T1000 (cell line): ENCODE data around the gene UXS1.
A peak's percentile ranks its signal among the peaks of the same experiment; 100 is the strongest.
"Not testable (repeated sequence)": the region's sequence is repeated elsewhere in the genome, so short reads cannot be mapped to it uniquely, and the experiment has no call there.

ENCODE experiments used
- DNase-seq: peaks from one replicate; lab custom pipeline; 2025; ENCODE audit warnings: mixed read lengths; lab: John Stamatoyannopoulos, UW

Gene UXS1

DNA sequence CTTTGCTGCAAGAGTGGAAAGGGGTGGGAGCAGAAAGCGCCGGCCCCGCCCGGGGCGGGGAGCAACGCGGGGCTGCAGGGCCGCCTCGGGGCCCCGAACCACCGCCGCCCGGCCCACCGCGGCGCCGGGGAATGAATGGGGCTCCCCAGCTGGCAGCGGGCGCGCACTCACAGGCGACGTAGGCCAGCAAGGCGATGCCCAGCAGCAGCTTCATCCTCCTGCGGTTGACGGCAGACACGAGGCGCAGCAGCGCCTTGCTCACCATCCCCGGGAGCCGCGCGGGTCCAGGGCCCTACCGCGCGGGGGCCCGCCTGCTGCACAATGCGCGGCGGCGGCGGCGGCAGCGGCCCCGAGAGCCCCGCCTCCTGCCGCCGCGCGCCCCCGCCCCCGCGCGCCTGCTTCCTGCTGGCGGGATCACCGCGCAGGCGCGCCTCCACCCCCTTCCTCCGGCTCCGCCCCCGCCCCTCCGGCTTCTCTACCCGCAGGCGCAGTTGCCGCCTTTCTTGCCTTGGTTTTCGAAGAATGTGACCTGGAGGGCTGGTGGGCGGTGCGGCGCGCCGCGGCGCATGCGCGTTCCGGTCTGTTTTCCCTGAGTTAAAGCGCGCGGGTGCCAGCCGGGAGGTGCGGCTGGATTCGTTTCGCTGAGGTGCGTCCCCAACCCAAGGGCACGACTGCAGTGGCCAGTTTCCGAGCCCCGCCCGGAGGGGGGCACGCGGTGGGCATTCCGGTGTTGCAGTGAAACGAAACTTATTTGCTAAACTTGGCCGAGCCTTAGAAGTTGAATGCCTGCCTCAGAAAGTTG is at the start of gene UXS1:
UXS1 (minus strand) TSS at position 325 of the 802 bp plus-strand sequence; CDS start at position 265, 60 bp downstream.
- peak; percentile 92 for DNase-seq

DNA sequence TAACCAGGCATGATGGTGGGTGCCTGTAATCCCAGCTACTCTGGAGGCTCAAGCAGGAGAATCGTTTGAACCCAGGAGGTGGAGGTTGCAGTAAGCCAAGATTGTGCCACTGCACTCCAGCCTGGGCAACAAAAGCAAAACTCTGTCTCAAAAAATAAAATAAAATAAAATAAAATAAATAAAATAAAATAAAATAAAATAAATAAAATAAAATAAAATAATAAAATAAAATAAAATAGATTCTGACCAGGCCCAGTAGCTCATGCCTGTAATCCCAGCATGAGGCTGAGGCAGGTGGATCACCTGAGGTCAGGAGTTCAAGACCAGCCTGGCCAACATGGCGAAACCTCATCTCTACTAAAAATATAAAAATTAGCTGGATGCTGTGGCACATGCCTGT is 45.4 kb upstream of the UXS1 start:
- not testable (repeated sequence) for DNase-seq

DNA sequence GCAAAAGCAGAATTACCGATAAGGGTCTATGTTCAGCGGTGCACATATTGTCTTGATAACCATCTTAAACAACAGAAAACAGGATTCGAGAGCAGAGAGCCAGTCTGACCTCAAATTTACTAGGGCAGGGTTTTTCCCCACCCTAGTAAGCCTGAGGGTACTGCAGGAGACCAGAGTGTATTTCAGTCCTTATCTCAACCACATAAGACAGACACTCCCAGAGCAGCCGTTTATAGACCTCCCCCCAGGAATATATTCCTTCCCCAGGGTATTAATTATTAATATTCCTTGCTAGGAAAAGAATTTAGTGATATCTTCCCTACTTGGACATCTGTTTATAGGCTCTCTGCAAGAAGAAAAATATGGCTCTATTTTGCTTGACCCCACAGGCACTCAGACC is 41.3 kb upstream of the UXS1 start:
- DNase-seq = not testable (repeated sequence)

DNA sequence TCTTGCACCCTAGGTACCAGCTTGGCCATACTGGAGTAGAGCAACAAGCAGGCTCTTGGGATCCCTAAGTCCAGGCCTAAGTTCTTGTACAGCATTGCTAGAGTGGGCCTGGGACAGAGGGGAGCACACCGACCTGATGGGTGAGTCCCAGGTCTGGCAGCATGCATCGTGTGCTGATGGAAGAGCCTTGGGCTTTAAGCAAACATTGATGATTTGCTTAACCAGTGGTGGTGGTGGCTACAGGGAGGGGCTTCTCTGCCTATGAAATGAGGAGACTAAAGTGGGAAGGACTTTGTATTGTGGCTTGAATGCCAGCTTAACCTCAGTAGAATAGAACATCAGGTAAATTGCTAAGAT is 39.2 kb upstream of the UXS1 start:
- no peak for DNase-seq

DNA sequence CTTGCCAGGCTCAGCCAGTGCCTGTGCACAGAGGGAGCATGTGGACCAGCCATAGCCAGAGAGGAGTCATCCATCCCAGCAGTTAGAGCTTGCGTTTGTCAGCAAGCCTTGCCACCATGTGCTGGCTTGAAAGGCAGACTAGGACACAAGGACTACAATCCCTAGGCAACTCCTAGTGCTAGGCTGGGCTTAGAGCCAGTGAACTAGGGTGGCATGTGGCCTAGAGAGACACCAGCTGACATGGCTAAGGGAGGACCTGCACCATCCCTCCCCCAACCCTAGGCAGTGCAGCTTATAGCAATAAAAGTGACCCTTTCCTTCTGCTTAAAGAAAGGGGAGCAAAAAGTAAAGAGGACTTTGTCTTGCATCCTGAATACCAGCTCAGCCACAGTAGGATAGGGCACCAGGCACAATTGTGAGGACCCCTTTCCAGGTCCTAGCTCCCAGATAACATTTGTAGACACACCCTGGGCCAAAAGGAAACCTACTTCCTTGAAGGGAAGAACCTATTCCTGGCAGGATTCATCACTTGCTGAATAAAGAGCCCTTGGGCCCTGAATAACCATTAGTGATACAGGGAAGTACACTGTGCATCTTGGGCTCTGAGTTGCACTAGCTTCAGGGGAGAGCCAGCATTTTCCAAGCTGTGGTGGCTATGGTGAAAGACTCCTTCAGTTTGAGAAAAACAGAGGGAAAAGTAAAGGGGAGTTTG is 38.7 kb upstream of the UXS1 start:
- DNase-seq = no peak

DNA sequence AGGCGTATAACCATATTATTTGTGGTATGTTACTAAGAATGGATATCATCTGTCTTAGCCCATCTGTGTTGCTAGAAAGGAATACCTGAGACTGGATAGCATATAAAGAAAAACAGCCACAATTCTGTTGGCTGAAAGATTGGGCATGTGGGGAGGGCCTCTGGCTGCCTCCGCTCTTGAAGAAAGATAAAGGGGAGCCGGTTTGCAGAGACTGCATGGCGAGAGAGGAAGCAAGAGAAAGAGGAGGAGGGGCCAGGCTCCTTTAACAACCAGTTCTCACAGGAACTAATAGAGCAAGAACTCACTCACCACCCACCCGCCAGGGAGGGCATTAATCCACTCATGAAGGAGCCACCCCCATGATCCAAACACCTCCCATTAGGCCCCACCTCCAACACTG is 29.2 kb upstream of the UXS1 start:
- DNase-seq = no peak

DNA sequence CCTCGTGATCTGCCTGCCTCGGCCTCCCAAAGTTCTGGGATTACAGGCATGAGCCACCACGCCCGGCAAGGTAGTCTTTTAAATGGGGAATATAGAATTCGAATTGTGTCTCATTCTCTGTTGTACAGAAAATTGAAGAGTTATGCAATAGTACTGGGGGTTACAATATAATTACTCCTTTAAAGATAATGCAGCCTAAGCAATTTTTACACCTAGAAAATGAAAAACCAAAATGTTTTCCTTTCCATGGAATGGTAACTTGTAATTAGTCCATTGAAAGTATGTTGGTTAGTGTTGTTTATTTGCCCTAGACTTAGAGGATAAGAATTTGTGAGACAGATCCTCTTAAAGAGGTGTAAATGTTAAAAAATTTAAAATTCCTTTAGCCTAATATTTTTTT is 28.0 kb upstream of the UXS1 start:
- not testable (repeated sequence) for DNase-seq

DNA sequence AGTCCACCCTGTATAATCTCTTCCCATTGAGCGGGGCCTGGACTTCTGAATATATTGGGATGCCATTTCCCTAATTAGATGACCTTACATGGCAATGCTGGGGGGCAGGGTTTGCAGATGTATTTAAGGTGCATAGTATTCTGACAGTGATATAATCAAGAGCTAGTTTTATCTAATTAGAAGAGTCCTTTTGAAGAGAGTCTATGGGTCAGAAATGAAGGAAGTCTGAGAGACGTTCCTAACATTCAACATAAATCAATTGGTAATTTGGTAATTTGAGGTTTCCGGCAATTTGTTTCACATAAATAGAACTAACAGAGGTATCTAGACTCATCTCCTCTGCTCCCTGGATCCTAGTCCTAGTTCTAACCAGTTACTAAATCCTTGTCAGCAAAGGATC is 25.7 kb upstream of the UXS1 start:
- DNase-seq = no peak

DNA sequence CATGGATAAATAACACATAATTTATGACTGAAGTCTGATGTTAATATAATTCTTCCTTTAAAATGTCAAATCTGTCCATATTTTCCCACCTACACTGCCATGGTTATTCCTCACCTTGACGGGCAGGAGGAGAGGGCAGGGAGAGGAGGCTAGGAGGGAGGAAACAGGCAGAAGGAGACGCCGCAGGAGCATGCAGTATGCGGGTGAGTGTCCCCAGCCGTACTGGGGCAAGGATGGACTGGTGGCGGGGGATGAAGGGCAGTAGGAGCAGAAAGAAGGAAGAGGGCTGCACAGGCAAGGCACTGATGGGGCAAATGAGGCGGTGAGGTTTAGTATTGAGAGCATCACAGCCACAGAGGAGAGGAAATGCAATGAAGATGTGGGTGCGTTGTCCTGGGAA is 25.1 kb upstream of the UXS1 start:
- not testable (repeated sequence) for DNase-seq

DNA sequence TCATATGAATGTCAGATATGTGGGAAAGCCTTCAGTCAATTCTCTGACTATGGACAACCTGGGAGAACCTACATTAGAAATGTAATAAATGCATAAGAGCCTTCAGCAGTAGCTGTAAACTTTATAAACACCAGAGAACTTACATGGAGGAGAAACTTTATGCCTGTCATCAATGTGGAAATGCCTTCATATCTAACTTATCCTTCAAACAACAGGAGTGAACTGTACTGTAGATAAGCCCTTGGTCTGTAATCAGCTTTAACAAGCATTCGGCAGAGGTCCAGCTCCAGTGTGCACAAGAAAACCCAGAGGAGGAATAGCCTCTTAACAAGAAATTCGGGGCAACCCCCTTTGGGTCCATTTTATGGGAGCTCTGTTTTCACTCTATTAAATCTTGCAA is 14.8 kb upstream of the UXS1 start:
- DNase-seq = no peak

DNA sequence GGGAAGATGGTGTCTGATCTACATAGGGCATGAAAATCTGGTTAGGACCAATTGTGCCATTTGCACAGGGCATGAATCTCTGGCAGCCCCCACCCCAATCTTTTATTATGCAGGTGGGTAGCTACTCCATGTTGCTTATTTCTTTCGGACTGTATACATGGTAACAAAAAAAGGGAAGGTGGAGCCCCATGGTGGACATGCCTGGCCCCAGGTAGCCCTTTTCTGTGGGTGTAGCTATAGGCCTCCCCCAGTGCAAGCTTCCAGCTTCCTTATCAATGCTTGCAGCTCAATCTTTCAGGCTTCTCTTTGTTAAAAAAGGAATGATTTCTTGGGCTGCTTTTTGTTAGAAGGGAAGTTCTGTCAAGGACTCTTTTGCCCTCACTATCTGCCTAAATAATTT is 14.3 kb upstream of the UXS1 start:
- no peak for DNase-seq

DNA sequence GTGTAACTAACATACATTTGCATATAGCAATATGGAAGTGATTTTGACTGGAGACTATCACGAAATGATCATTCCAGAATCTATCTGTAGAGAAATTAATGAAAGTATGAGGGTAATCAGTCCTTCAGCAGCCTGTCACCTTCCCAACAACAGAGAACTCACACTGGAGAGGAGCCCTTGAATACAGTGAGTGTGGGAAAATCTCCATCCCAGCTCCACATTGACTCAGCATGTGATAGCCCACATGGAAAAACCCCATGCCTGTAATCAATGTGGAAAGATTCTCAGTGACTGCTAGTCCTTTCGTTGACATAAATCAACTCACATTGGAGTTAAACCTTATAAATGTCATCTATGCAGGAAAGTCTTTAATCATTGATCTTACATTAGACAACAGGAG is 13.1 kb upstream of the UXS1 start:
- no peak for DNase-seq

DNA sequence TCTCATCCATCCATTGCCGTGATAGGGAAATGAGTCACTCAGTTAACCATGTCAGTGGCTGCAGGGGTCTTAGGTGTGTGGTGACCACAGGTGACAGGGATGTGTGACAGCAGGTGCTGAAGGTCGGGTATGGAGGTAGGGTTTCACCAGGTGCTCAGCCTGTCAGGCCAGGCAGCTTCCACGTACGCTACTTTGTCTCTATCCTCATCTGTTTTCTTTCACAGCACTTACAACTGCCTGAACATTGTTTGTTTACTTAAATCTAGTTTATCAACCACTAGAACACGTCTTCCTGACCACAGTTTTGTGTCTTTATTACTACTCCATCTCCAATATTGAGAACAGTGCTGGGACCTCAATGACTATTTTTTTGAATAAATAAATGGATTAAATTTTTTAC is 11.4 kb upstream of the UXS1 start:
- DNase-seq = no peak

DNA sequence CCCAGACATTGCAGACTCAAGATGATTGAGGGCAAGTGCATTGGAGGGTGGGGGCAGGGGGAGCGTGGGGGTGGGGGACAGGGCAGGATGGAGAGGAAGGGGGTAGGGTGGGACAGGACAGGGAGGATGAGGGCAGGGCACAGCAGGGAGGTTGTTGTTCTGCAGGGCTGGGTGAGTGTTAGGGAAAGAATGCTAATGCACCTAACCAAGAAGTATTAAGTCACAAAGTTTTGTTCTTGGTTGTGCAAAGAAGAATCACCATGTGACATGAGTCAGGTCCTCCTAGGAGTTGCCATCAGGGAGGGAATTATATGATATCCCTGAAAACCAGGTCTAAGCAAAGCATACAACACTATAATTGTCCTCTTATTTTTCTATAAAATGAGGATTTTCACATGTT is 10.4 kb upstream of the UXS1 start:
- DNase-seq = not testable (repeated sequence)

DNA sequence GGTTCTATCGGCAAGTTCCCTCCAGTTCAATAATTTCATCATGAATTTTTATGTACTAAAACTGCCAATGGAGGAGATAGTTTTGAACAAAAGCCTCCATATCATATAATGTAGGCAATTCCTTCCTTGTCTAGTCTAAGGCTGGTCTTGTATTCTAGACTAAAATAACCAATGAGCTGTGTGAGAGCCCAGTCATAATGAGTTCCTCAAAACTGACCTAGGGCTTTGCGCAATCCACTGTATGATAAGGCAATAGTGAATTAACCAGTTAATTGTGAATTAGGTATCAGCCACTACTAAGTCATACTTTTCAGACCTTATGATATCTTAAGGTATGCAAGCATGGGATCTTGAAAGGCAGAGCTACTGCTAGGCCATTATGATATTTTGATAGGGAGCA is 7.6 kb upstream of the UXS1 start:
- no peak for DNase-seq

DNA sequence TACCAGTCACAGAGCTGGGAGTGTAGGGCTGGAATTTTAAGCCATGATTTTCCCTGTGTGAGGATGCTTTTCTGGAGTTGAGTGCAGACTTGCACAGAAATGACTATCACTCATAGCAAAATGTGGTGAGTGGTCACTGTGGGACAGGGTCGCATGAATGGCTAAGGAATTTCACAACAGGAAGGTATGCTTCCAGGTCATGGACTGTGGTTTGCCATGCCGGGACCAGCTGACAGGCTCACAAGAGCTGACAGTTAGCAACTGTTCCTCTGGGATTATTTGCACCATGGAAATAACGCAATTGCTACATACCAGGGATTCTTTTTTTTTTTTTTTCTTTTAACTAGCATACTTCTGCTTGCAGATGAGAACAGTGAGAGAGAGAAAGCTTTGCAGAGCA is 3.8 kb upstream of the UXS1 start:
- DNase-seq = peak; percentile 22

DNA sequence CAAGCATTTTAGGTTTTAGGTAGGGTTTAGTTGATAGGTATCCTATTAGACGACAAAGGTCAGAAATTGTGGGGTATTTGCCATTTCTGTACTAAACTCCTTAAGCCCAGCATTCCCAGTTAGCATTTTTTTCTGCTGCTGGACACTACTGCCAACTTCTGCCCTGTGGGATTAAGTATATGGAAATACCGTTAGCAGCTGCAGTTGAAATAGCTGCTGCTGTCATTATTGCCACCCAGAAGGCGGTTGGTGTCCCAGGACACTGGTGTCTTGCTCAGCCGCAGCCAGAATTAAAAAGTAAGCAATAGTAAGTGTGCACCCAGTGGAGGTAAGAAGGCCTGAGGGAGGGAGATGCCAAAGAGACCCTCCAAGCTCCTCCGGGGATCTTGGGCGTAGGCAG is 1.9 kb upstream of the UXS1 start:
- DNase-seq = no peak

DNA sequence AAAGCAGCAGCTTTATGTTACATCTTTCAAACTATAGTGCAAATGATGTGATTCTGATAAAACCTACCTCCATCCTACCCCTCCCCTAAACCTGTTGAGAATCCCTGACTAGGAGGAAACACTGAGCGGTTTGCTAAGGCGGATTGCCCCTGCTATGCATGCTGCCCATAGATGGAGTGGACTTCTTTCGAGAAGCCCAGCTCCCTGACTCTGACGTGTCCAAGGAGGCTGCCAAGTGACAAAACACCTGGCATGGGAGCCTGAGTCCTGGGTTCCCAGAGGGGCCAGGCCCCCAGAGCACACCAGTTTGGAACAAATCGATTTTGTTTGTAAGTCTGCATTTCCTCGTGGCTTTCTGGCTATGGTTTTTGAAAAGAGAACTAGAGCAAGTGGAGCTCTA is 1.4 kb upstream of the UXS1 start:
- DNase-seq = no peak

DNA sequence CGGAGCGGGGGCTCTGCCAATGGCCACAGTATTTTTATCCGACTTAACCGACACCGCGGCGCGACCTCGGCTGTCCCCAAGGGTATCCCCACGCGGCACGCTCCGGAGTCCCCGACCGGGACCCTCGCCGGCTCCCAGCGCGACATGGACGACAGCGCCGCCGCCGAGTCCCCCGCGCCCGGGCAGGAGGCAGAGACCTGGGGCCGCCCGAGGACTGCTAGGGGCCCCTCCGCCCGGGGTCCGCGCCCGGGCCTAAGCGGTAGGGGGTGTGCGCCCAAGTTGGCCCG is 468 bp downstream of the UXS1 start:
- no peak for DNase-seq

DNA sequence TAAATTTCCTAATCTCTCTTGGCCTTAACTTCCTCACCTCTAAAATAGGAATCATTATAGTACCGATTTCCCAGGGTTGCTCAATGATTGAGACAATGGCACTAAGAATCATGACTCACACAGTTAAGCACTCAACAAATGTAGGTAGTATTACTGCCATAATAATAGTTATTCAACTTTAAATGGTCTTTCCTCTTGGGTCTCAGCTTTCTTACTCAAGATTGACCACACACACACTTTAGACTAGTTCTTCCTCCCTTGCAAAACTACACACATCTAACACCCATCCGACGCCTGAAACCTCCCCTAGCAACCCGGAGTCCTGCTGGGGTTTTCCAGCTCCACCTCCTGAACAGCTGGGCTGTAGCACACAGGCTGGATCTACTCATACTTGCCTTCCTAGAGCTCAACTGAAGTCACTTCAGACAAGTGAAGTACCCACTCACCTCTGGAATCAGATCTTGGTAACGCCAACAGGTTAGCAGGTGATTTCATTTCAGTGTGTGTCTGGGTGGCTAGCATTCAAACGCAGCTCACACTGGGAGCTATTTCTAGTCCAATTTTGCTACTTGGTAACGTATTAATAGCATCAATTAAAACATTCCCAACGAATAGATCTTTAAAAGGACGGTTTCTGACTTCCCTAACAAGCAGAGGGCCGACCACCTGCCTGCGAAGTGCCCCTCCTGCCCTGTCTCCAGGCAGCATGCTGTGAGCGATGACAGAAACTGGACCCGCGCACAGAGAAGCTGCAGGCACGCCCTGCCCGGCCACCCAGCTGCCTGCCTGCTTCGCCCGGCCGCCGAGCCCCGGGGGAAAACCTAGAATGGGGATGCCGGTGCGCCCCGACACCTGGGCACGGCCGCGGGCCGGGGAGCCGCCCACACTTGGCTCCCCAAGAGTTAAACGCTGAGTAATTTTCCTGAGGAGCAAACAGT is 1.1 kb downstream of the UXS1 start:
- no peak for DNase-seq

DNA sequence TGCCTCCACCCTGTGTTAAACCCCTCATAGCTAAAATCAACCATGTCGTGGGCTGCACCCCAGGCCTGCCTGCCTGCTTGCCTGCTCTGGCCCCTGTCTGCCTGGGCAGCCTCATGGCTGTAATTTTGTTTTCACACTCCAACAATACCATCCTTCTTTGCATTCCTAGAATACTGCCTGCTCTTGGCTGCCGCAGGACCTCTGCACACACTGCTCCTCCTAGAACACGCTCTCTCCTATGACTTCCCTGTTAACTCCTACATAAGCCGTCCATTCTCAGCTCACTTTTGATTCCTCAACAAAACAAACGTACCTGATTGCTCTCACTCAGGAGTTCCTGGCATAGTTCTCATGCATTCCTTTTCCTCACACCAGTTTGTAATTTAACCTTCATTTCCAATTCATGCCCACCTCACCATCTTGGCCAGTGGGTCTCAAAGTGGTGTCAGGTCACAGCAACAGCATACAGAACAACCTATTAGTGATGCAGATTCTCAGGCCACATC is 2.5 kb downstream of the UXS1 start:
- DNase-seq = no peak

DNA sequence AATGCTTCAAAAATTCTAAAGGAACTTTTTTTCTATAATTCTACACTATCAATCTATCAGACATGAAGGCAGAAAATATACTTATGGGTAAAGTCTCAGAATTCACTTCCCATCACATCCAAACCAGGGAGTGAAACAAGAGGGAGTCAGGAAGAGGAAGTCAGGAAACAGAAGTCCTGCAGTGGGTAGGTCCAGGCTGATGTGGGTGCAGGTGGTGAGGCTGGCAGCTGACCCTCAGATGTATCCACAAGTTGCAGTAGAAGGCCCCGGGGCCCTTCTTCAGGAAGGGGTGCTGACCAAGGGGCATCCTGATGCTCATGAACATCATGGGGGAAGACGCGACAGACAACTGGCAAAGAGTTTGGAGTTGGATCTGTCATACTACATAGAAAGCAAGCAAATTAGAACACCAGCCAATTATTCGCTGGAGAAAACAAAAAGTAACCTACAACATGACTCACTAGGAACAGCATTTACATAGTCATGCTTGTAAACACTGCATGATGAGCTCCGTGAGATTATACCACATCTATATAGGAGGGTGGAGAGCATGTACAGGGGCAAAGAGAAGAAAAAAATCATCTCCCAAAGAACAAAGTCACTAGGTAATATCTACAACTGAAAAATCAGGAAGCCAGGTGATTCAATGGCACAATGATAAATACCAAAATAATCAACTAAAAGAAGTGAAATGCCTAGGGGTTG is 4.2 kb downstream of the UXS1 start:
- DNase-seq = peak; percentile 2
